Body of pancreas (tissue), 4 donors: ENCODE data around the gene CNKSR2.

ENCODE experiments used
- POLR2A ChIP-seq, 3 donors: fragments of 450-650 bp; IDR thresholded peaks; one replicate each; pipeline ENCODE4 v1.6.1; 2016; ENCODE audit warnings: antibody characterized with exemption in 3 of 3, mild to moderate bottlenecking in 2 of 3
- TF ChIP-seq, protein P1 (sequence below), 7 experiments: fragments of 450-650 bp in 4 of 7; fragments of 200-600 bp in 3 of 7; sonication (generic) in 3 of 7; IDR thresholded peaks; one replicate each; pipeline ENCODE4 v1.5.1; 2016 to 2019; ENCODE audit warnings: antibody characterized with exemption in 7 of 7

DNA sequence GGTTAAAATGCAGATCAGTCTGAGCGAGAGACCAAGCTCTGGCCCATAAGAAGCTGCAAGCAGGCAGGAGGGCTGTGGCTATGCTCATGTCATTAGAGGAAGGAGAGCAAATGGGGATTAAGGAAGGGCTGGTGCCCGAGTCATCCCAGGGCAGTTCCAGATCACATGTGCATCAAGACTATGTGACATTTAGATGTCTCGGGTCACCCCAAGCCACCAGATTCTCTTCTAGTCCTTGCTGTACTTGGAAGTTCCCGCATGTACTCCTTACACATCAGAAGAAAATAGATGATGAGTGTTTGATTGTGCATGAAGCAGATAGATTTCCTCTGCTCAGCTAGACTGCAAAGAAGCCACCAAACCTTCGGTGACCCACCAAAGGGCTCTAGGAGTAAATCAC lies 326.1 kb downstream of the CNKSR2 start:
- no peak for TF ChIP-seq POLR2A (IDR thresholded peaks at IDR 0.05)
- TF ChIP-seq, protein P1, sequence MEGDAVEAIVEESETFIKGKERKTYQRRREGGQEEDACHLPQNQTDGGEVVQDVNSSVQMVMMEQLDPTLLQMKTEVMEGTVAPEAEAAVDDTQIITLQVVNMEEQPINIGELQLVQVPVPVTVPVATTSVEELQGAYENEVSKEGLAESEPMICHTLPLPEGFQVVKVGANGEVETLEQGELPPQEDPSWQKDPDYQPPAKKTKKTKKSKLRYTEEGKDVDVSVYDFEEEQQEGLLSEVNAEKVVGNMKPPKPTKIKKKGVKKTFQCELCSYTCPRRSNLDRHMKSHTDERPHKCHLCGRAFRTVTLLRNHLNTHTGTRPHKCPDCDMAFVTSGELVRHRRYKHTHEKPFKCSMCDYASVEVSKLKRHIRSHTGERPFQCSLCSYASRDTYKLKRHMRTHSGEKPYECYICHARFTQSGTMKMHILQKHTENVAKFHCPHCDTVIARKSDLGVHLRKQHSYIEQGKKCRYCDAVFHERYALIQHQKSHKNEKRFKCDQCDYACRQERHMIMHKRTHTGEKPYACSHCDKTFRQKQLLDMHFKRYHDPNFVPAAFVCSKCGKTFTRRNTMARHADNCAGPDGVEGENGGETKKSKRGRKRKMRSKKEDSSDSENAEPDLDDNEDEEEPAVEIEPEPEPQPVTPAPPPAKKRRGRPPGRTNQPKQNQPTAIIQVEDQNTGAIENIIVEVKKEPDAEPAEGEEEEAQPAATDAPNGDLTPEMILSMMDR (IDR thresholded peaks at IDR 0.05) = no peak
